IPS DF 6.9 (cell line): ENCODE results near the gene CTDSPL.

Experiments
- DNase-seq: peaks from one replicate; pipeline ENCODE4 v3.0.0-alpha.2; 2013; ENCODE audit warnings: low read depth, low spot score
- H3K27ac ChIP-seq: one replicate; pipeline ENCODE4 v1.5.1; 2013; ENCODE audit warnings: low read length, control low read depth
- H3K27me3 ChIP-seq: 2 replicates; pipeline ENCODE4 v1.6.1; 2013; ENCODE audit warnings: mild to moderate bottlenecking, low read length; ENCODE audit not compliant: control insufficient read depth, insufficient read depth
- H3K36me3 ChIP-seq: 2 replicates; pipeline ENCODE4 v1.6.1; 2013; ENCODE audit warnings: low read length; ENCODE audit not compliant: control insufficient read depth, insufficient read depth
- H3K4me1 ChIP-seq: 2 replicates; pipeline ENCODE4 v1.6.1; 2013; ENCODE audit warnings: low read length; ENCODE audit not compliant: control insufficient read depth, insufficient read depth
- H3K4me3 ChIP-seq: 2 replicates; pipeline ENCODE4 v1.5.1; 2013; ENCODE audit warnings: mild to moderate bottlenecking, low read length
- H3K9me3 ChIP-seq: 2 replicates; pipeline ENCODE4 v1.6.1; 2013; ENCODE audit warnings: low read length, inconsistent platforms; ENCODE audit not compliant: control insufficient read depth, insufficient read depth
- WGBS: extraction: QIAGEN DNeasy Blood & Tissue Kit; methylation state at CpG from one replicate; pipeline ENCODE4 v1.1.7; 2013; ENCODE audit warnings: mixed read lengths, missing lambda C conversion rate; ENCODE audit not compliant: insufficient read length, insufficient coverage; 5-methylcytosine and 5-hydroxymethylcytosine counted together

The CTDSPL gene

DNA sequence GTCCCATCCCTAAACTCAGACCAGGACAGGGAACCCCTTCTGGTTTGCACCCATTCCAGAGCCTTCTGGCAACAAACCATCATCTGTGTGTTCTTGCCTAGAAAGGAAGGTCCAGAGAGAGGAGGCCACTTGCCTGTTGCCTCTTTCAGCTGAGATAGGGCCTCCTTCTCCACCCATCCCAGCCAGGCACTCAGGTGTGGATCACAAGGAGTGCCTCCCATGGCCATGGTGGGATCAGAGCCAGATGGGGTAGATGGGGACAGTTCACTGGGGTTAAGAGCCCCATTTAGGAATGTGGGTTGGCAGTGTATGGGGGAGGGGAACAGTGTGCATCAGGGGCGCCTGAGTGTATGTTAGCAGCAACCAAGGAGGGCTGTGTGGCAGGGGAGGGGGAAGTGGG lies 8.9 kb upstream of the CTDSPL start:
- no peak overlapping the region for H3K27ac ChIP-seq
- no peaks in the 10 kb centered on the region for H3K9me3 ChIP-seq
- H3K36me3 ChIP-seq, result no peaks in the 10 kb centered on the region
- no peak for DNase-seq
- H3K27me3 ChIP-seq, result no peaks in the 10 kb centered on the region
- no CpG with 5 or more reads among the region's 1 CpG for WGBS
- H3K4me3 ChIP-seq, result no peak overlapping the region
- peaks cover 3% of the 10 kb centered on the region; the same call in 1 of the 2 replicates for H3K4me1 ChIP-seq

DNA sequence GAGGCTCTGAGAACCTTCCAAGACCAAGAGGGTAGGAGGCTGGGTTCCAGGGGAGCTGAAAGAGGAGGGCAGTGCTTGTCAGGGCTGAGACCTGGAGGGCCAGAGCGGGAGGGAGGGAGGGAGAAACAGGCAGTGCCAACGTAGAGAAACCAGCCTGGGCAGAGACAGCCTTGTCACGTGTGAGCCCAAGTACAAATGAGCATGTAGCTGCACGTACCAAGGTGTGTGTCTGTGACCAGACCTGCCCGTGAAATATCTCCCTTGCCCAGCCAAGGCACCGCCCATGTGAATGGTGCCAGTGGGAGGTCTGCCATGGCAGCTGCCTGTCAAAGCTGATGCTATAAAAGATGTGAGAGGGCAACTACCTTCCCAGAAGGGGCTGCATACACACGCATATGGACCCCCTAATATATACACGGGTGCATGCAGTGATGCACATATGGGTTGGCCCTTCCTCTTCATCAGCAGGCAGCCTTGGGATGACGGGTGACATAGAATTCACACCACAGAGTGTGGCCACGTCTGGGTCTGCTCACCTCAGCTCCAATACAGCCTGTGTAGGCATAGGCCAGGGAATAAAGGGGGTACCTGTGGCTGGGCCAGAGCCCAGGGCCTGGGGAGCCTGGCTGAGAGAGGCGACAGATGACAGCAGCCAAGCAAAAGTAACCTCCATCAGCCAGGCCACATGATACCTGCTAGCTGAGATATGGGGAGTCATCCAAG lies 7.8 kb upstream of the CTDSPL start:
- no CpG with 5 or more reads among the region's 11 CpGs for WGBS
- DNase-seq, result no peak
- Histone ChIP-seq H3K4me1 (peaks cover 3% of the 10 kb centered on the region; the same call in 1 of the 2 replicates), H3K9me3 (no peaks in the 10 kb centered on the region), H3K27me3 (no peaks in the 10 kb centered on the region), H3K4me3 (no peak overlapping the region), H3K36me3 (no peaks in the 10 kb centered on the region), H3K27ac (no peak overlapping the region)

- Histone ChIP-seq H3K4me1 (peaks cover 3% of the 10 kb centered on the region; the same call in 1 of the 2 replicates), H3K27ac (no peak overlapping the region), H3K4me3 (no peak overlapping the region), H3K36me3 (no peaks in the 10 kb centered on the region), H3K27me3 (no peaks in the 10 kb centered on the region), H3K9me3 (no peaks in the 10 kb centered on the region)
- no CpG with 5 or more reads among the region's 5 CpGs for WGBS
- DNase-seq, result no peak
Observed at GRCh38 chr3:37855363-37855970, 6.2 kb upstream of the CTDSPL start.

DNA sequence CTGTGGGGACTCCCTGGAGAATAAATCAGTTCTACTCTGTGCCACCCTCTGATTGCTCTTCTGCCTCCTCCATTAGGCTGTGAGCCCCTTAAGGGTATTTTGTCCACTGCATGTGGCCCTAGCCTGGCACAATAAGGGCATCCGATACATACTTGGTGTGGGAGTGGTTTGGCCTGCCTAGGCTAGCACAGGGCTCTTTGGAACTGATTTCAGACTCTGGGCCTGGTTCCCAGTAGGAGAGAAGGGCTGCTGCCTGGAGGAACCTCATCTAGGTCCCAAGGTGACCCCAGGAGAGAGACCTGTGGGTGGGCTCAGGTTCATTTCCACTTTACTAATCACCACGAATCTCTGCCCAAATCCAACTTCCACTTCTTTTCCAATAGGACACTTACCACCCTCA lies 5.3 kb upstream of the CTDSPL start:
- no peaks in the 10 kb centered on the region for H3K27me3 ChIP-seq
- H3K27ac ChIP-seq, result no peak overlapping the region
- peaks cover 3% of the 10 kb centered on the region; the same call in 1 of the 2 replicates for H3K4me1 ChIP-seq

GRCh38 chr3:37858742-37859141 lies 2.9 kb upstream of the CTDSPL start:
- peaks cover 4% of the 10 kb centered on the region; the same call in 1 of the 2 replicates for H3K4me1 ChIP-seq
- no peak overlapping the region for H3K27ac ChIP-seq

More for the DNA sequence above, 5.3 kb upstream of the CTDSPL start:
- Histone ChIP-seq H3K9me3 (no peaks in the 10 kb centered on the region), H3K4me3 (no peak overlapping the region), H3K36me3 (no peaks in the 10 kb centered on the region)
- WGBS, result no CpG with 5 or more reads among the region's 2 CpGs
- DNase-seq, result no peak

DNA sequence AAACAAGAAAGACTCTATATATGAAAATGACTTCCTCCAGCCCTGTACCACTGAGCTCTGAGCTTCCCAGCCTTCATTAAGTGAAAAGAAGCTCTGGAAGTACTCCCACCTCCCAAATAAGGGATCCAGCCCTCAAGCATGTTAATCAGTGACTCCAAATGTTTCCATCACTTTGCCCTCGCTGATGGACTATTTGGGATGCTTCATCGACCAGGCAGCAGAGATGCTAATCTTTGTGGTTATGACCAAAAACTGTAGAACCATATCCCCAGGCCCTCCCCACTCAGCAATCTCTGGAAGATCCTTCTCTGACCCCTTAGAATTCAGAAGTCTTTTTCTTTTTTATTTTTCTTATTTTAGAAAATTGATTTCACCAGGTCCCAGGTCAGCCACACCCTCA lies 2.3 kb upstream of the CTDSPL start:
- peaks cover 4% of the 10 kb centered on the region; the same call in 1 of the 2 replicates for H3K4me1 ChIP-seq
- H3K27me3 ChIP-seq, result no peaks in the 10 kb centered on the region
- WGBS, result no CpG with 5 or more reads among the region's 2 CpGs
- DNase-seq, result no peak
- H3K27ac ChIP-seq, result no peak overlapping the region
- no peak overlapping the region for H3K4me3 ChIP-seq
- no peaks in the 10 kb centered on the region for H3K36me3 ChIP-seq
- no peaks in the 10 kb centered on the region for H3K9me3 ChIP-seq

More at GRCh38 chr3:37858742-37859141, 2.9 kb upstream of the CTDSPL start:
- Histone ChIP-seq H3K4me3 (no peak overlapping the region), H3K36me3 (no peaks in the 10 kb centered on the region), H3K27me3 (no peaks in the 10 kb centered on the region), H3K9me3 (no peaks in the 10 kb centered on the region)
- DNase-seq, result no peak

DNA sequence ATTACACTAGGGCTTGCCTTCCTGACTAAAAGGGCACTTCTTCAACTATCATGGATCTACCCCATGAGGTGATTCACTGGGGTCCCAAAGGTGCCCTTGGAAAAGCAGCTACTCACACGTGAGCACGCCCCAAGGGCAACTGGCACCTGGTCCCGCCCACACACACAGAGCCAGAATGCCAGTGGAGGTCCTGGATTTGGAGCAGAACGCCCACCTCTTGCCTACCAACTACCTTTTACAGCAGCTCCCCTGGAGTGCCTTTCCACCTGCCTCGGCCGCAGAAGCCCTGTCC lies 1.8 kb upstream of the CTDSPL start:
- Histone ChIP-seq H3K4me1 (peaks cover 4% of the 10 kb centered on the region; the same call in 1 of the 2 replicates), H3K27me3 (no peaks in the 10 kb centered on the region), H3K36me3 (no peaks in the 10 kb centered on the region), H3K9me3 (no peaks in the 10 kb centered on the region), H3K27ac (no peak overlapping the region), H3K4me3 (no peak overlapping the region)
- no peak for DNase-seq
- WGBS, result no CpG with 5 or more reads among the region's 6 CpGs

DNA sequence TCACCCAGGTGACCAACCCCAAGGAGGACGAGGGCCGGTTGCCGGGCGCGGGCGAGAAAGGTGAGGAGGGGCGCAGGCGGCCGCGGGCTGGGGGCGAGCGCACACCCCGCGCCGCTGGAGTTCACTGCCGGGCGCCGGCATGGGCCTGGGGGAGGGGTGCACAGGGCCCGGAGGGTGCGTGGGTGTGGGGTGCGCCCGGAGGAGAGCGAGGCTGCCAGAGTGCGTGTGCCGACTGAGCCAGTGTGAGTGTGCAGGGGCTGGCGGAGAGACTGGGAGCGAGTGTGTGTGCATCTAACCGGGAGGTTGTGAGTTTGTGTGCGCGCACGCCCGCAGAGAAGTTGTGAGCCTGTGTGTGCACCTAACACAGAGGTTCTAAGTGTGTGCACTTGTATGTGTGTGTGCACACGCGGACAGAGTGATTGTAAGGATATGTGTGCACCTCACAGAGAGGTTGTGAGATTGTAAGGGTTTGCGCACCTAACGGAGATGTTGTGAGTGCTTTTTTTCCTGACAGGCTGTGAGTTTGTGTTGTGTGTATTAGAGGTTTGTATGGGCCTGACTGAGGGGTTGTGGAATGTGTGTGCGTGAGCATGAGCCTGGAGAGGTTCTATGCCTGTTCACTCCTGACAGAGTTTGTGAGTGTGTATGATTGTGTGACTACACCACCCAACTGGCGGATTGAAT lies 681 bp downstream of the CTDSPL start:
- Histone ChIP-seq H3K4me1 (peaks cover 6% of the 10 kb centered on the region; the same call in 1 of the 2 replicates), H3K9me3 (no peaks in the 10 kb centered on the region), H3K27ac (no peak overlapping the region), H3K36me3 (no peaks in the 10 kb centered on the region), H3K27me3 (no peaks in the 10 kb centered on the region), H3K4me3 (peak overlapping the region; percentile 59)
- no CpG with 5 or more reads among the region's 38 CpGs for WGBS
- no peak for DNase-seq

DNA sequence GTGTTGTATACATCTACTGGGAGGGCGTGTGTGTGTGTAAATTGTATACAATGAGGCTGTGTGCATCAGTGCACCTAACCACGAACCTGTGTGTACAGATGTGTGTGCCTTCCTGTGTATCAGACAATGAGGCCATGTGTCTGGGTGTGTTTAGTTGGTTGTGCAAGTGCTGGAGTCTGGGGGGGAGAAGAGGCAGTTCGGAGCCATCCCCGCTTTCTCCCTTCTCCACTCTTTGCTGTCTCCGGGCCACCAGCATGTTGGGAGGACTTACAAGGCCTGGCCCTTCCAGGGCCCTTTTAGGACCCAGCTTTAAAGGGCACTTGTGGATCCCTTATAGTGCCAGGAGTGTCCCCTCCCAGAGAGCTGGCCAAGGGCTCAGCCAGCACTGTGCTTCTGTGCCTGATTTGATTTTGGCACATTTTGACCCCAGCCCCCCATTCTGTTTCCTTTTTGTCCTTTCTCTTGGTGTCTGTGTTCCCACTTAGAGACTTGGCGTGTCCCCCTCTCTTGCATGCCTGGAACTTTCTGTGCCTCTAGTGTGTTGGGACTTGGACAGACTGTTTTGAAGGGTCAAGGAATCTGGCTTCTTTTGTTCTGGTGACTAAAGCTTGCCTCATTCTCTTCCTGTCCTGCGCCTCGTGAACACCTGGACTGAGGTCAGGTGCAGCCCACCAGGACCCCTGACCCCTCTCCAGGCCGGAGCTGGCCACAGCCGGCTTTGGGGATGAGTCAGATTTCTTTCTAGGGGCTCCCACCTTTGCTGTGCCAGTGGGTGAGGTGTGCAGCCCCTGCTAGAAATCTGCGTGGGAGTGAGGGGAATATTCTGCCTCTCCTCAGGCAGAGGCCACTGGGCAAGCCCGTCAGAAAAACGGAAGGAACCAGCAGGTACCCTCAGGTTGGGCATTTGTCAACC lies 1.5 kb downstream of the CTDSPL start:
- peaks cover 6% of the 10 kb centered on the region; the same call in 1 of the 2 replicates for H3K4me1 ChIP-seq
- no peaks in the 10 kb centered on the region for H3K9me3 ChIP-seq
- no peaks in the 10 kb centered on the region for H3K27me3 ChIP-seq
- peak overlapping the region; percentile 59; the same call in 1 of the 2 replicates for H3K4me3 ChIP-seq
- WGBS, result no CpG with 5 or more reads among the region's 13 CpGs
- H3K27ac ChIP-seq, result no peak overlapping the region
- no peaks in the 10 kb centered on the region for H3K36me3 ChIP-seq
- no peak for DNase-seq
